RCC 7860 (cell line): Measurements from ENCODE around the gene PANK1.

Source experiments
- DNase-seq: peaks from one replicate; pipeline ENCODE4 v3.0.0-alpha.2; 2015; ENCODE audit warnings: low spot score
- FAIRE-seq: peaks from 2 replicates; lab custom pipeline; 2012; peaks lifted over from hg19 to GRCh38; lab: Jason Lieb, UNC

PANK1 gene

DNA sequence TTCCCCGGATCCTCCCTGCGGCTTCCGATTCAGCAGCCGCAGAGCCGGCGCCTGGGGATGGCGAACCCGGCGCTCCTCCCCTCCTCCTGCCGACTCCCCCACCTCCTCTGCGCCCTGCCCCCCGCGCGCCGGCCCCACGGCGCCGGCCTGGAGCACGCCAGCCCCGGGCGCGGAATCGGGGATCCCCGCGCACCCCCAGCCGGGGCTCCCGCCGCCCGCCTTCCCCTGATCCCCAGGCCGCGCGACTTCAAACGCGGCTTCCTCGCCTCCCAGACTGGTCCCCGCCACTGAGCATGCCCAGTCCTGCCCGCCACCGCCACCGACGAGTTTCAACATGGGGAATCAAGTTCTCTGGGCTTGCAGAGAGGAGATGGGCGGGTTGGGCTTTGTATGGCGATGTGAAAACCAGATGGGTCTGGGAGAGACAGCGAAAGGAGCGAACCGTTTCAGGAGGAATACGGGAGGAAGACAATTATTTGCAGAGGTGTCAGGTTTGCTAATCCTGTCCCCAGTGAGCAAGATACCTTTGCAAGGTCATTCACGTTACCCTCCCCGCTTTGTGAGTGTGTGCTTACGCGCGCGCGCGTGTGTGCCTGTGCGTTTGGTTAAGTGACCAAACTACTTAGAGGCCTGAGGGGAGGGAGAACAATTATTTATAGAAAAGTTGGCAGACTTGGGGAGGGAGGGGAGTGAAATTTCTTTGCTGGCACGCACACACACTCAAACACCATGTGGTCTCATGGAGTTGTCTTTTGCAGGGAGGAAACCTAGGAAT lies at the start of gene PANK1:
PANK1 (minus strand) TSS at position 276 of the 775 bp plus-strand sequence. CDS start 351 bp downstream, outside the sequence.
- no peak for FAIRE-seq
- peak; percentile 50 for DNase-seq

DNA sequence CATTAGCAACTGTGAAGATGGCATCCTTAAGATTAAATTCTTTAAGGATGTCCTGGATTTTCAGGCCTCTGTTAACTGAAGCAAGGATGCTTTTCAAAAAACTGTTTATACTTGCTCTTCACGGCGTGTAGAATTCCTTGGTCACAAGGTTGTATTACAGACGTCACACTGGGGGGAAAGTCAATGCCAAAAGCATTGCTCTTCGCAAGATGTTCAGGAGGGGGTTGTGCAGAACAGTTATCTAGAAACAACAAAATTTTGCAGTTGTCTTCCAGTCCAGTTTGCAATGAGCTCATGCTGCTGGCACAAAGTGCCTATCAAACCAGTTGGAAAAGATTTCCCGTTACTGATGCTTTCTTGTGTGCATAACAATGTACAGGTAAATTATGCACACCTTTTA lies 48.1 kb upstream of the PANK1 start:
- DNase-seq (no peak), FAIRE-seq (no peak)

DNA sequence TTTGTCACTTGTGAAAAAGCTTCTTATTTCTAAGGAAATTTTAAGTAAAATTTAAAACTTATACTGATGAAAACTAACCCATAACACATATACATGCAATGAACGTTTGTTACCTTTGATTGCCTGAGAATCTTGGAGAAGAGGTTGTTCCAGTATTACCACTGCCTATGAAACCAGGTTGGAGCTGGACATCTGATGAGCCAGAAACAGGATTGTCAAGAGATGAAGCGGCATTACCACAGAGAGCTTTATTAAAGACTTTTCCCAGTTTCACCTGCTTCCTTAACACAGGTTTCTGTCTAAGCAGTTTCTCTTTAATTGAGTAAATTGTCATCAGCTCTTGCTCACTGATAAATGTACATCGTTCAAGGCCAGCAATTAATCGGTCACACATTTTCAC lies 47.4 kb upstream of the PANK1 start:
- no peak for FAIRE-seq
- no peak for DNase-seq

DNA sequence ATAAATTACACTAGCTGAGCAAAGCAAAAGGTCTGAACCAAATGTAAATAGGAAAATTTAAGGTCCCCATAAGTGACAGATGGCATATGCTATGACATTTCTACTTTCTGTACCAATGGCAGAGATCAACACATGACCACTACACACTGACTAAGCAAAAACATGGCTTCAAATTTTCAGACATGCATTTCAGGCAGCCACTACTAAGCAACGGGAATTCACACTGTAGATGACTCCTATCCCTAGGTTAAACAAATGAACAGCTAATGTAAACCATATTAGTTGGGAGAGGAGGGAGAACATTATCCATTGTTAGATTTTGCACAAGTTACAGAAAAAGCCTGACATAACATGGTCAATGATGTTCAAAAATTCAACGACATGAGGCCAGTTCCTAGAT lies 45.0 kb upstream of the PANK1 start:
- FAIRE-seq (no peak), DNase-seq (no peak)

DNA sequence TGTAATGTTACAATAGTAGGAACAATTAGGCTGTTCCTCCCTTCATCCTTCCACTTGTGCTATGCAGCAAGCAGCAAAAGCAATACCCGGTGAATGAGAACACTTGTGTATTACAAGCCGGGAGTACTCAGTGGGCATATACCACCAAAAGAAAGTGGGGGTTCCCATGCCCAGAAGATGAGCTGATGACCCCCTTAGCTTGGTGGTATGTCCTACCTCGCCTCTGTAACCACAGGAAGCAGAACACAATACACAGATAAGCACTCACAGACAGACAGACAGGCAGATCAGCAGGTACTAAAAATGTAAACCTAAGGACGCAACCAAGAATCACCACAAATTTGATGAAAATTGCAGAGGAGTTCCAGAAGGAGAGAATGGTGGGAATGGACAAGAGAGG lies 40.9 kb upstream of the PANK1 start:
- no peak for FAIRE-seq
- no peak for DNase-seq

- no peak for FAIRE-seq
- no peak for DNase-seq
Observed at GRCh38 chr10:89684604-89685003, 39.6 kb upstream of the PANK1 start.

DNA sequence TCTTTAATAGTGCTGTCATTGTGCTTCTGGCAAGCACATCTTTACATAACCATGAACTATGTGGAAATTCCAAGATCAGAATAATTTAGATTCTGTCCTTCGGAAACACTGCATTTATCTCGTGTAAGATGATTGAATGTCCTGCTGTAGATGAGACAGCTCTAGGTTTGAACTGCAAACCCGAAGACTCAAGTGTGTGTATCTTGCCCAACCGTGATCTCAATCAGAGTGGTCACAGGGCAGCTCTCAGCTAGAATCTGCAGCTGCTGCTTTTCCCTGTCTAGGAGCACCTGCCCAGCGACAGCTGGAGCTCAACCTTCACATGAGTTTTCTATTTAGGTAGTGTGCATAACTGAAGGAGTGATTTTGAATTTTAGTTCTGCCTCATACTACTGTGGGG lies 38.8 kb upstream of the PANK1 start:
- FAIRE-seq: no peak
- DNase-seq: no peak

- DNase-seq (peak; percentile 17), FAIRE-seq (no peak)
Observed at GRCh38 chr10:89679986-89680385, 34.9 kb upstream of the PANK1 start.

GRCh38 chr10:89677341-89677740 lies 32.3 kb upstream of the PANK1 start:
- DNase-seq (no peak), FAIRE-seq (no peak)

GRCh38 chr10:89670926-89671325 lies 25.9 kb upstream of the PANK1 start:
- FAIRE-seq (no peak), DNase-seq (no peak)

- DNase-seq (no peak), FAIRE-seq (no peak)
Observed at GRCh38 chr10:89669985-89670384, 24.9 kb upstream of the PANK1 start.

- DNase-seq: no peak
- no peak for FAIRE-seq
Observed at GRCh38 chr10:89668386-89669071, 23.5 kb upstream of the PANK1 start.

- DNase-seq (no peak), FAIRE-seq (no peak)
Observed at GRCh38 chr10:89666138-89666537, 21.1 kb upstream of the PANK1 start.

- FAIRE-seq: no peak
- no peak for DNase-seq
Observed at GRCh38 chr10:89665302-89665701, 20.3 kb upstream of the PANK1 start.

GRCh38 chr10:89664203-89664602 lies 19.2 kb upstream of the PANK1 start:
- DNase-seq (no peak), FAIRE-seq (no peak)

GRCh38 chr10:89663144-89663543 lies 18.1 kb upstream of the PANK1 start:
- no peak for FAIRE-seq
- no peak for DNase-seq

DNA sequence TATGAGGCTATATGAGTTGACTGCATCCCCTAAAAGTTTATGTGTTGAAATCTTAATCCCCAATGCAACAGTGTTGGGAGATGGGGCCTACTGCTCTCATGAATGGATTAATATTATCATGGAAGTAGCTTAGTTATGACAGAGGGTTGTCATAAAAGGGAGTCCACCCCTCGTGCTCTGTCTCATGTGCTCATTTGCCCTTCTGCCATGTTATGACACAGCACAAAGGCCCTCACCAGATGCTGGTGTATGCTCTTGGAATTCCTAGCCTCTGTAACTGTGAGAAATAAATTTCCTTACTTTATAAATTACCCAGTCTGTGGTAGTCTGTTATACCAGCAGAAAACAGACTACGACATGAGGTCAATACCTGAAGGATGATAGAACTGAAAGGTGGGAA lies 17.6 kb upstream of the PANK1 start:
- FAIRE-seq: no peak
- no peak for DNase-seq

GRCh38 chr10:89659143-89660131 lies 14.4 kb upstream of the PANK1 start:
- FAIRE-seq: no peak
- DNase-seq: no peak

DNA sequence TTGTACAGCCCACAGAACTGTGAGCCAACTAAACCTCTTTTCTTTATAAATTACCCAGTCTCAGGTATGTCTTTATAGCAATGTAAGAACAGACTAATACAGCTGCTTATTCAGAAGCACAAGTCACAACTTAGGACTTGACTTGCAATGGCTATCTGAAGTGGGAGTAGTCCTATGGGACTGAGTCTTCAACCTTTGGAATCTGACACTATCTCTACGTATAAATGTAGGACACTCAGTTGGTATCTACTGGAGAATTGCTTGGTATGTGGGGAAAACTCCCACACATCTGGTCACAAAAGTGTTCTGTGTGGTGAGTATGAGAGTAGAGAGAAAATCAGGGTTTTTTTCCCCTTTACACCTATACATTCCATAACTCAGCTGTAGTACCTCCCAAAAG lies 12.3 kb upstream of the PANK1 start:
- FAIRE-seq (no peak), DNase-seq (no peak)

- no peak for DNase-seq
- FAIRE-seq: no peak
Observed at GRCh38 chr10:89655722-89656121, 10.7 kb upstream of the PANK1 start.

DNA sequence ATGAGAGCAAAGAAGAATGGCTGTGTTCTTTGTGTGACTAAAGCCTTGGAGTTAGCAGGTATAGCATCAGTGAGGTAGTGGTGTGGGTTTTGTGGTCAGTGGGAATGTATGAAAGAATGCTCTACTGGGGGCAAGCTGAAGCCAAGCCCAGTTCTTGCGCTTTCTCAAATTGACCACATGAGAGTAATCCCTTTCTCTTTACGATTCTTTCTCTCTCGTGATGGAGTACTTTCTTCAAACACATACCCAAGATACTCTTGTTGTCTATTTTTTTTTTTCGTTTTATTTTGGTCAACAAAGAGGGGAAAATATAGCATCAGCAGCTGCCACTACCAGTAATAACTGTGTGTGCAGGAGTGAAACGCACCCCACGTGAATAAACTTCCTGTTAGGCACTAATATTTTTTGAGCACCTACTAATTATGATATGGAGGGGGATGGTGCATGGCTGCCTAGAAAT lies 8.4 kb upstream of the PANK1 start:
- peak; percentile 92 for DNase-seq

More for the DNA sequence above, 8.4 kb upstream of the PANK1 start:
- FAIRE-seq: peak; percentile 99
